ENCODE measurements around the gene ELFN2. TPM values are rescaled to one million over a fixed set of nuclear protein-coding genes. Genes with fewer than 3 reads are reported as not detected.

ELFN2 gene
- total and polyA plus RNA-seq, 2 experiments from 2014 or later, result 0.48 to 1.1 TPM

GRCh38 chr22:37320726-37321677, 106.3 kb downstream of the ELFN2 start:
- H3K9me3 ChIP-seq (ENCODE audit: low read depth), result no peaks in the 10 kb centered on the region
- H3K4me3 ChIP-seq, result no peak overlapping the region
- WGBS, 2 experiments (ENCODE audit: low coverage in 1 of 2, low lambda C conversion rate in 2 of 2, missing lambda C conversion rate in 2 of 2), result 66 to 71% methylated on average over 16 of the region's 16 CpGs
- no peaks in the 10 kb centered on the region for H3K9me2 ChIP-seq (ENCODE audit: insufficient read depth)
- no peak overlapping the region for H3K27ac ChIP-seq
- H3F3A ChIP-seq (ENCODE audit: insufficient read depth), result peaks cover 7% of the 10 kb centered on the region
- no peak overlapping the region for H2AFZ ChIP-seq
- TF ChIP-seq EZH2 (IDR thresholded peaks at IDR 0.05; ENCODE audit: insufficient read depth, poor library complexity, severe bottlenecking) (no peak), EZH2phosphoT487 (IDR thresholded peaks at IDR 0.05; ENCODE audit: insufficient read depth, low read depth) (no peak)
- H3K4me1 ChIP-seq (ENCODE audit: insufficient read depth), result 0 out of 2 replicates have a peak, but pooled peaks cover 3% of the 10 kb centered on the region
- no peak overlapping the region for H3K4me2 ChIP-seq (ENCODE audit: unreplicated experiment)
- in situ Hi-C loops (cut with MboI), result no loop called here
- no peaks in the 10 kb centered on the region for H4K20me1 ChIP-seq (ENCODE audit: insufficient read depth)
- H3K9ac ChIP-seq, result no peak overlapping the region
- peak; percentile 22 for DNase-seq
- 0 out of 2 replicates have a peak, but pooled peaks cover 6% of the 10 kb centered on the region for H3K27me3 ChIP-seq (replicated peaks; ENCODE audit: insufficient read depth)
- no peaks in the 10 kb centered on the region for H3K79me2 ChIP-seq (ENCODE audit: insufficient read depth)
- H3K36me3 ChIP-seq (ENCODE audit: low read depth), result no peaks in the 10 kb centered on the region

DNA sequence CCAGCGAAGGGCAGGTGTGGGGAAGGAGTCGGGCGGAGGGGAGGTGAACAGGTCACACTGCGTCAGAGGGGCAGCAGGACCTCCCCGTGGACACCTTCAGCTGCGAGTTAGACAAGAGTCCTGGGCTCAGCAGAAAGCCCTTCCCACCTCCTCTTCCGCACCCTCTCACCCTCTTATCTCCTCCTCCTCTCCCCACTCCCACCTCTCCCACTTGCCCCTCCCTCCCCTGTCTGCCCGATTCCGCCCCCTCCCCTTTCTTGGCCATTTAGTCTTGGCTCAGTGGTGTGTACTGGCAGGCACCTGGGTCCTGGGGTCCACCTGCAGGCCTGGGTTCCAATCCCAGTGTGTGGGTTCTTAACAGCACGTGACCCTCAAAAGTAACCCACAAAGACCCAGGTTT, 107.8 kb downstream of the ELFN2 start:
- WGBS, 2 experiments (ENCODE audit: low coverage in 1 of 2, low lambda C conversion rate in 2 of 2, missing lambda C conversion rate in 2 of 2), result 65 to 81% methylated on average over 7 to 10 of the region's 10 CpGs
- H3K4me3 ChIP-seq, result no peak overlapping the region
- H3K79me2 ChIP-seq (ENCODE audit: insufficient read depth), result no peaks in the 10 kb centered on the region
- H3K9me3 ChIP-seq (ENCODE audit: low read depth), result no peaks in the 10 kb centered on the region
- no peak overlapping the region for H3K27ac ChIP-seq
- peaks cover 7% of the 10 kb centered on the region for H3F3A ChIP-seq (ENCODE audit: insufficient read depth)
- no peaks in the 10 kb centered on the region for H3K36me3 ChIP-seq (ENCODE audit: low read depth)
- H2AFZ ChIP-seq, result no peak overlapping the region
- in situ Hi-C loops (cut with MboI), result loop anchor here (10.0 kb wide), 1 partner anchor 135 kb away; no protein-coding TSS in a partner anchor
- H3K9me2 ChIP-seq (ENCODE audit: insufficient read depth), result no peaks in the 10 kb centered on the region
- H3K9ac ChIP-seq, result no peak overlapping the region
- no peaks in the 10 kb centered on the region for H4K20me1 ChIP-seq (ENCODE audit: insufficient read depth)
- no peaks in the 10 kb centered on the region for H3K4me1 ChIP-seq (ENCODE audit: insufficient read depth)
- no peak overlapping the region for H3K4me2 ChIP-seq (ENCODE audit: unreplicated experiment)
- TF ChIP-seq EZH2phosphoT487 (IDR thresholded peaks at IDR 0.05; ENCODE audit: insufficient read depth, low read depth), result no peak
- H3K27me3 ChIP-seq (replicated peaks; ENCODE audit: insufficient read depth), result 0 out of 2 replicates have a peak, but pooled peaks cover 6% of the 10 kb centered on the region
- DNase-seq, result no peak

- no peak overlapping the region for H3K9ac ChIP-seq
- DNase-seq, result peak; percentile 27
- H3K27me3 ChIP-seq (replicated peaks; ENCODE audit: insufficient read depth), result no peaks in the 10 kb centered on the region
- no peak overlapping the region for H3K4me3 ChIP-seq
- H3K36me3 ChIP-seq (ENCODE audit: low read depth), result no peaks in the 10 kb centered on the region
- H3K4me1 ChIP-seq (ENCODE audit: insufficient read depth), result no peaks in the 10 kb centered on the region
- no peaks in the 10 kb centered on the region for H3K79me2 ChIP-seq (ENCODE audit: insufficient read depth)
- TF ChIP-seq EZH2 (IDR thresholded peaks at IDR 0.05; ENCODE audit: insufficient read depth, poor library complexity, severe bottlenecking) (no peak), EZH2phosphoT487 (IDR thresholded peaks at IDR 0.05; ENCODE audit: insufficient read depth, low read depth) (no peak)
- WGBS, 2 experiments (ENCODE audit: low coverage in 1 of 2, low lambda C conversion rate in 2 of 2, missing lambda C conversion rate in 2 of 2), result 29 to 32% methylated on average over 18 of the region's 18 CpGs
- H3F3A ChIP-seq (ENCODE audit: insufficient read depth), result peaks cover 7% of the 10 kb centered on the region
- in situ Hi-C loops (cut with MboI), result loop anchor here (10.0 kb wide), 1 partner anchor 136 kb away; no protein-coding TSS in a partner anchor
- H3K27ac ChIP-seq, result no peak overlapping the region
- no peaks in the 10 kb centered on the region for H3K9me3 ChIP-seq (ENCODE audit: low read depth)
- no peaks in the 10 kb centered on the region for H4K20me1 ChIP-seq (ENCODE audit: insufficient read depth)
- no peak overlapping the region for H3K4me2 ChIP-seq (ENCODE audit: unreplicated experiment)
- no peak overlapping the region; the same call in 1 of the 2 replicates for H2AFZ ChIP-seq
- no peaks in the 10 kb centered on the region for H3K9me2 ChIP-seq (ENCODE audit: insufficient read depth)
Observed at GRCh38 chr22:37318364-37319109, 108.7 kb downstream of the ELFN2 start.

Other genes with a start within 250 kb of the ELFN2 start
- gene C1QTNF6, start 239.2 kb downstream of the ELFN2 start, total RNA-seq (2014; rRNA removed; shearing (Covaris generic)), result 3.4 and 4.0 TPM in 2 replicates
- 8.9 and 9.8 TPM in 2 replicates for gene C1QTNF6, start 239.2 kb downstream of the ELFN2 start, polyA plus RNA-seq (2016; fragmentation: Nextera tagmentation; extraction: Ambion mirVana)
- gene SSTR3, start 215.0 kb downstream of the ELFN2 start, total RNA-seq (2014; rRNA removed; shearing (Covaris generic)), result not detected in 2 replicates
- not detected in 2 replicates for gene SSTR3, start 215.0 kb downstream of the ELFN2 start, polyA plus RNA-seq (2016; fragmentation: Nextera tagmentation; extraction: Ambion mirVana)
- gene RAC2, start 183.2 kb downstream of the ELFN2 start, total RNA-seq (2014; rRNA removed; shearing (Covaris generic)), result 32.8 and 35.1 TPM in 2 replicates
- gene RAC2, start 183.2 kb downstream of the ELFN2 start, polyA plus RNA-seq (2016; fragmentation: Nextera tagmentation; extraction: Ambion mirVana), result 34.9 and 36.3 TPM in 2 replicates
- gene CYTH4, start 145.0 kb downstream of the ELFN2 start, total RNA-seq (2014; rRNA removed; shearing (Covaris generic)), result not detected in 2 replicates
- gene CYTH4, start 145.0 kb downstream of the ELFN2 start, polyA plus RNA-seq (2016; fragmentation: Nextera tagmentation; extraction: Ambion mirVana), result not detected in 2 replicates
- gene MFNG, start 58.9 kb upstream of the ELFN2 start, total RNA-seq (2014; rRNA removed; shearing (Covaris generic)), result not detected in 2 replicates
- 0.32 TPM in 1 of 2 replicates, not detected in the other for gene MFNG, start 58.9 kb upstream of the ELFN2 start, polyA plus RNA-seq (2016; fragmentation: Nextera tagmentation; extraction: Ambion mirVana)
- 4.4 and 8.3 TPM in 2 replicates for gene CARD10, start 91.9 kb upstream of the ELFN2 start, total RNA-seq (2014; rRNA removed; shearing (Covaris generic))
- 2.7 and 2.8 TPM in 2 replicates for gene CARD10, start 91.9 kb upstream of the ELFN2 start, polyA plus RNA-seq (2016; fragmentation: Nextera tagmentation; extraction: Ambion mirVana)
- gene CDC42EP1, start 133.0 kb upstream of the ELFN2 start, total RNA-seq (2014; rRNA removed; shearing (Covaris generic)), result 59.7 and 83.8 TPM in 2 replicates
- gene CDC42EP1, start 133.0 kb upstream of the ELFN2 start, polyA plus RNA-seq (2016; fragmentation: Nextera tagmentation; extraction: Ambion mirVana), result 122 and 130 TPM in 2 replicates
- not detected in 2 replicates for gene LGALS2, start 152.6 kb upstream of the ELFN2 start, total RNA-seq (2014; rRNA removed; shearing (Covaris generic))
- gene LGALS2, start 152.6 kb upstream of the ELFN2 start, polyA plus RNA-seq (2016; fragmentation: Nextera tagmentation; extraction: Ambion mirVana), result 0.35 and 0.91 TPM in 2 replicates
- 29.7 and 36.9 TPM in 2 replicates for gene GGA1, start 181.4 kb upstream of the ELFN2 start, total RNA-seq (2014; rRNA removed; shearing (Covaris generic))
- gene GGA1, start 181.4 kb upstream of the ELFN2 start, polyA plus RNA-seq (2016; fragmentation: Nextera tagmentation; extraction: Ambion mirVana), result 29.7 and 29.9 TPM in 2 replicates
- 2.4 and 9.9 TPM in 2 replicates for gene SH3BP1, start 212.2 kb upstream of the ELFN2 start, total RNA-seq (2014; rRNA removed; shearing (Covaris generic))
- 0.81 and 0.89 TPM in 2 replicates for gene SH3BP1, start 212.2 kb upstream of the ELFN2 start, polyA plus RNA-seq (2016; fragmentation: Nextera tagmentation; extraction: Ambion mirVana)
- 17.5 and 17.7 TPM in 2 replicates for gene PDXP, start 231.2 kb upstream of the ELFN2 start, total RNA-seq (2014; rRNA removed; shearing (Covaris generic))
- gene PDXP, start 231.2 kb upstream of the ELFN2 start, polyA plus RNA-seq (2016; fragmentation: Nextera tagmentation; extraction: Ambion mirVana), result 1.9 and 2.1 TPM in 2 replicates
- 5,290 and 7,830 TPM in 2 replicates for gene LGALS1, start 248.2 kb upstream of the ELFN2 start, total RNA-seq (2014; rRNA removed; shearing (Covaris generic))
- gene LGALS1, start 248.2 kb upstream of the ELFN2 start, polyA plus RNA-seq (2016; fragmentation: Nextera tagmentation; extraction: Ambion mirVana), result 6,727 and 6,984 TPM in 2 replicates

Measured in GM23248 (cell line).